CD4-positive, alpha-beta T cell treated with Interleukin-21 for 1 hour (primary cell): ENCODE measurements around the gene SUGCT.

ENCODE experiments used
- DNase-seq: peaks from one replicate; pipeline ENCODE4 v3.0.0-alpha.2; 2020

The SUGCT gene

DNA sequence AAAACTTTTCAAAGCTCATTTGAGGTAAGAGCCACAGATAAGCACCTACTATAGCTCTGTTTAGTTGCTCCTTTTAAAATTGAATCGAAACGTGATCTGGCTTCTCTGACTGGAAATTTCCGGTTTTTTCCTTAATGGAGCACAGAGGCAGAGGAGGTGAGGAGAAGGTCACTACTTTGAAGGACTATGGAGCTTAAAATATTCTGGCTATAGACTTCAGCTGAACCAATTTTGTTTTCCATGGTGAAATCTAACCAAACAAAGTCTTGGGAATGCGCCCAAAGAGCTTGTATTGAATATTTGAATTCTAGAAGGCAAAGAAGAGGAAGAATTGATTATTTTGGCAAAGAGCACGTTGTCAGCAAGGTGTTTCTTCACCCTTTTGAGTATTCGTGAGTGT, 711.1 kb downstream of the SUGCT start:
- no peak for DNase-seq

DNA sequence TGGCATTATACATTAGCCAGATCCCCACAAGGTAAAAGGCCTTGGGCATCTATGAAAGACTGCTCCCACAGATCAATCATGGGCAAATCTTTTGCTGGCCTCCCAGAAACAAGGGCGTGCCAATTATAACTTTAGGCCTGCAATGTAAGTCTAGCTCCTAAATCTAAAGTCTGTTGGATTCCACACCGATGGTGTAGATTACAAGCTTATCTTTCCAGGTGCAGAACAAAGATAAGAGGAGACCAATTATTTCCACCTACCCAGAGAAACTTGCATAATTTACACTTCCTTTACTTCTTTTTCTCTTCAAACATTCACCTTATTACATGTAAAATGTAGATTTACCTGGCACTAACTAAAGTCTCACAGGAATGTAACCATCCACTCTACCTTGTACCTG, 713.1 kb downstream of the SUGCT start:
- no peak for DNase-seq

DNA sequence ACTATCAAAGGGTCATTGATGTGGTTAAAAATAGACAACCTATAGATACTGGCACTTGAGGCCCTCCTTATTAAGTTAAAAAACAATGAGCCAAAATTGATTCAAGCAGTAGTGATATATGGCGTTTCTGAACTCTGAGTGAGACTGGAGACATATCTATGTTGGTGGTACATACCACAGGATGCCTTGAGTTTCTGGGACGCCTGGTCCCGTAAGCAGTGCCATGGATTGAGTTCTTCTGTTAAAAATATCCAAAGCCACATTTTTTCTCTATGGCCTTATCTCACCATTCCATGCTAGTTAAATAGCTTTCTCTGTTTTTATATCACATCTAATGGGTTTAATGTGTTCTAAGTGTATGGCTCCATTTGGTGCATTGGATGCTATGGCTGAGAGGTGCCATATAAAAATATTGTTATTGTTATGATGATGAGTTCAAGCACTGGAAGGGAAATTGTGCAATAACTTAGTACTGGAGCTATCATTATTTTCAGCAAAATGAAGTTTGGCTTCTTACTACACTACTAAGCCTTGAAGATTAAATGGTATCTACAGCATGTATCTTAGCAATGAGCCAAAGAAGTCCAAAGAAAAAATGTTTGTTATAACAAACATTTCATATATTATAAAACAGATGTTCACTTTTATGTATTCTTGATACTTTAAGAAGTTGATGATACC, 713.9 kb downstream of the SUGCT start:
- no peak for DNase-seq

DNA sequence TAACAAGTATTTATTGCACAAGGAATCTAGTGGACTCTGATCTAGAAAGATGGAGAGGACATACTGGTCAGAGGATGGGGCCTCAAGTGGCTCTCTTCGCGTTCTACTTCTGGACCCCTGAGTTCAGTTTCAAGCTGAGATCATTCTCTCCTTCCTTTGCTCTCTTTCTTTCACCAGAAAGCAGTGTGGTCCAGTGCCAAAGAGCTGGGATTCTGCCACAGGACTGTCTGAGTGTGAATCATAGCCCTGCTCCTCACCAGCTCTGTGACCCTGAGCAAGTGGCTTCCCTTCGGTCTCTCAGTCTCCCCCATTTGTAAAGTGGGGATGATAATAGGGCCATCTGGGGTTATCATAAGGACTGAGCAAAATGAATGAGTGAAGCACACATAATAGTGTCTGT, 715.2 kb downstream of the SUGCT start:
- DNase-seq, result no peak

DNA sequence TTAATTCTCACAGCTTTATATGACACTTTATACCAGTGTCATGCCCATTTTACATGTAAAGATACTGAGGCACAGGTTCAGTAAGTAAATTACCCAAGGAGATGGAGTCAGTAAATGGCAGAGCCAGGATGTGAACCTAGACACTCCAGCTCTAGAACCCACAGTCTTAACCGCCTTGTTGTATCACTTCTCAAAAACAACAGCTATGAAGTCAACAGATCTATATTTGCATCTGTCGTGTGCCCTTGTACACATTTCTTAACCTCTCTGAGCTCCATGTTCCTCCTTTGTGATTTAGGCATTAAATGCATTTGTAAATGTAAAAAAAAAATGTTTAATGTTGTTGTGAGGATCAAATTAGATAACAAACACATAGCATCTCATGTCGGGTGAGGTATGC, 716.2 kb downstream of the SUGCT start:
- DNase-seq, result no peak

DNA sequence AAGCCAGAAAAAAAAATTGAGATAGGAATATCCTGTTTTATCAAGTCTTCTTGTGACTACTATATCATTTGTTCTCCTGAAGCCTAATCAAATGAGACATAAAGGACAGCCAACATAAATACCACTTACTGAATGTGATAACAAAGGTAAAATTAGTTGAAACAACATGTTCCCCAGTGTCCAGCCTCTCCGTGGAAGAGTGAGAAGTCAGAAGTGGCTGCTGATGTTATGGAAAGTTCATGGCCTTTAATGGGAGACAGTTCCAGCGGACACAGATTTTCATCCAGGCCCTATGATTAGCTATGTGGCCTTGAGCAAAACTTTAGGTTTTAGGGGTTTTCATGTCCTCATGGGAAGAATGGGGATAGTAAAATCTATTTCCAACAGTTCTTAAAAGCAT, 724.3 kb downstream of the SUGCT start:
- DNase-seq, result no peak

DNA sequence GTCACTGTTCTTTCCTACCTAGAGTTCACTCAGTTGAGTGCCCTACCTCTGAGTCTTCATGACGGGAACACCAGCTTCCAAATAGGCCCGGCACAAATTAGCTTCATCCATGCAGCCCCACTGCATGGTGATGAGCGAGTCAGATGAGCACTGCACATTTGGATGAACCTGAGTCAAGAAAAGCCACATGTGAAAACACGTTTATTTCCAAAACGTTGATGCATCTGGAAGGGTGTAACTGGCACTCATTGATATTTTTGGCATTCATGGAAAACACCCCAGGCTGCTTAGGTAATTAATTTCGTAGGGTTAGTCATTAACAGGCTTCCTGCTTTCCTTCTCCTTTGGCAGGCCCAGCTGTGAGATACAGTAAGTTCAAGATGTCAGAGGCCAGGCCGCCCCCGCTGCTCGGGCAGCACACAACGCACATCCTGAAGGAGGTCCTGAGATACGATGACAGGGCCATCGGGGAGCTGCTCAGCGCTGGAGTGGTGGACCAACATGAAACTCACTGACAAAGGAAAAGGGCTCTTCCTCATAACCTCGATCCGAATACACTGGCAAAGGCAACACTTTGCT, 725.2 kb downstream of the SUGCT start:
- no peak for DNase-seq

DNA sequence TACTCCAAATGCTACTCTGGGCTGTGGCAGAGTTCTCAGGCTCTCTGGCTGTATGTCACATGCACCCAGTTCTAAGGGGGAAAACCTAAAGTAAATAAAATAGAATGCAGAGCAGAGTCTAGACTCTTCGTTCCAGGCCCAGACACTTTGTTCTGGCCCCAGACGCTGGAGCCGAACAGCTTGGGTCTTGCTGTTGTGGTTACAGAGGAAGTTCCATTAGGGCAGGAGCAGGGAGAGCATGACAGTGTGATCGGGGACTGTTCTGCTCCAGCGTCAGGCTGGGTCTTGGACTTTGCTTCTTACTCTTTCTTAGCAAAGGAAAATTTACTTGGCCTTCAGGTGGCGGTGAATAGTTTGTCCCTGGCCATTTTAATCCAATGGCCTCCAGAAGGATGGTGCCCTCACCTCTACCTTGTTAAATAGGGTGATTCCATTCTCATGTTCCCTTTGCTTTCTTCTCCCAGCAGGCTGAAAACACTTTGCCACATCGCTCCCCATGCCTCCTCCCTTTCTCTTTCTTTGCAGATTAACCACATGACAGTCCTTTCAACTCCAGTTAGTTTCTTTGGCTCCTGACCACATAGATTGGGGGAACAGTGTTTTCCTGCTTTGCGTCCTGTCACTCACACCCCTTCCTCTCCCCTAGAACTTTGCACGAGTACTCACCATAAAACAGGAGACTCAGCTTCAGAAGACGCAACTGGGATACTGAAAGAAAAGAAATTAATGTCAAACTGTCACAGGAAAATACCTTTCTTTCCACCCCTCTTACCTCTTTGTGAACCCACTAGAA, 730.8 kb downstream of the SUGCT start:
- DNase-seq, result no peak

DNA sequence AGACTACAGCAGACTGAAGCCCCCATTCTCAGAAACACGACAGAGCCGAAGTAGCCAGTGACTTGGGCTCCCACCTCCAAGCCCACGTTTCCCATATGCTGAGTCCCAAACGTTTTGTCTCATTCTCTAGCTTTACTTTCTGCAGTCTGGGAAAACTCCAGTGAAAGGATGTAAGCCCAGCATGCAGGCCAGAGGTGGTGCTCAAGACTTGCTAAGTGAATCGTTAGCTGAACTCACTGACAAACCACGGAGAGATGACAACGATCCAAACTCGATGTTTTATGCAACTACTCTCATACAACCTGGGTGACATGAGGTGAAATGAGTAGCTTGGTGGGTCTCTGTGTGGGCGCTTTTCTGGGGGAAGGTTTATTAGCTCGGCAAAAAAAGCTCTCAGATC, 731.8 kb downstream of the SUGCT start:
- no peak for DNase-seq

DNA sequence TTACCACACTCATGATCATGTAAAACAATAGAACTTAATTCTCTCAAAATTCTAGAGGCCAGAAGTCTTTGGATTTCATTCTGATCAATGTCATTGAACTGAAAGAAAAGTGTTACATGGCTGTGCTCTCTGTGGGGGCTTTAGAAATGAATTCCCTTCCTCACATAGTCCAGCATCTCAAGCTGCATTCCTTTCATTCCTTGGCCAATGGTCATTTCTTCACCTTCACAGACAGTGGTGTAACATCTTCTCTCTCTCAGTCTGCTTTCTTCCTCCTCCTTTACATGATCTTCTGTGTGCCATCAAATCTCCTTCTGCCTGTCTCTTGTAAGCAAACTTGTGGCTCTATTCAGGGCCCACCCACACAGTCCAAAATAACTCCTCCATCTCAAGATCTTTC, 735.3 kb downstream of the SUGCT start:
- no peak for DNase-seq

DNA sequence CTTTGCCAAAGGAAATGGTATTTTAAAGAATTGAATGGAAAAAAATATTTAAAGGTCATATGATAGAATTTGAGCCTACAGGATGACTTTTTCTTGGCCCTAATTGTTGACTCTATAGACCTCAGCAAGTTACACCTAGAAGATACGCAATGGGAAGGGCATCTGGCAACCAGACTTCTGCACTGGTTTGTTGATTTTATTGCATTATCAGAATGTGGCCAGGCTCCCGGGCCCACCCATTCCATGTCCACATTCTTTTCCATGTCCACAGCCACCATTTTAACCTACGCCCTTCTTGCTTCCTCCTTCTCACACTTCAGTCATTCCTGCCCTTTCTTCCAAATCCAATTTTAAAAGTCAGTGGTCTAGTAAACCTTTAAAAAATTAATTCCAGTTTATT, 738.4 kb downstream of the SUGCT start:
- DNase-seq, result no peak

DNA sequence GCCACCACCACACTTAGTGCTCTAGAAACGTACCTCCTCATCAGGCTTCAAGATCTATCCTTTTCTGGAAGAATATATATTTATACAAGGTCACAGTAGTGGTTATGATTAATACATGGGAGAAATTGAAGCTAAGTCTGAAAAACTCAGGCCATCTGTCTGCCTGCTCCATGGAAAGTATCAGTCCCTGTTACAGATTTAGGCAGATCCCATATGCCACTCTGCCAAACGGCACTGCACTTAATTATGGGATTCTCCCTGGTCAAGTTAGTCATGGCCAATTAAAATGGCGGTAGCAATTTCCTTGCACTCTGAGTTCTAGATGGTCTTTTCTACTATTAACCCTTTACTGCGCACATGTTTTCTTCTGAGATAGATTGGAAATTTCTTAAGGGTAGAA, 740.0 kb downstream of the SUGCT start:
- no peak for DNase-seq

DNA sequence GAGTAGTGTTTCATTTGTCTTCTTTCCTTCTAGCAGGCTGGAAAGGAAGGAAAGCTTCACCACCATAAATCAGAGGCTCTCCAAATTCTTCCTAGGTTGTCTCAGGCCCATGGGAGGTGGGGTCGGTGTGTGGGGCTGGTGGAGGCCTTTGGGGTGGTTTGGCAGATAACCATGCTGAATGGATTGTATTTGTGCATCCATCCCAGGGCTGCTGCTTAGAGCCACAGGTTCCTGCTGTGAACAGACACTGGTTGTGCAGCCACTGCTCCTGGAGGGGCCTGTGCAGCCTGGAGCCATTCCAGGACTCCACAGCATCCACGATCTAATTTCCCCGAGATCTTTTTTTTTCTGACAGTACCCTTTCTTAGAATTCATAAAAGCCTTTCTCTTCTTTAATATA, 741.8 kb downstream of the SUGCT start:
- no peak for DNase-seq

DNA sequence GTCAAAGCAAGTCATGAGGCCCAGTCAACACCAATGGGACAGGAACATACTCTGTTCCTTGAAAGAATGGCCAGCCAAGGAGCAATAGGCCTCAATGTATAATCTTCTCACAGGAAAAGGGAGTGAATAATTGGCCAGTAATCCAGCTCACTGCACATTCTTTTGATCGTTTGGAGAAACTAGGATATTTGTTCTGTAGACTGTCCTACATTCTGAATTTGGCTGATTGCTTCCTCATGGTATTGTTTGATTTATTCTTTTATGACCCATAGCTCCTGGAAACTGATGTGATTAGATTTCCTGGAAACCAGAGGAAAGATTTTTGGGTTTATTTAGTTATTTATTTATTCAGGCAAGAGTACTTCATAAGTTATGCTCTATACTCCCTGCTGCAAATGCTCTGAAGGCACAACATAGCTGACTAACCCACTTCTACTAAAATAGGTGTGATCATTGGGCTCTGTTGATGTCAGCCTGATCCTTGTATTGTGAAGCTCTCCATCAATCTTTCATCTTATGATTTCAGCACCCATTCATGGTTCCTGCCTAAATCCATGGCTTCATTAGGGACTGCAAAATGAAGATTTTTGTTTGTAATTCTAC, 745.2 kb downstream of the SUGCT start:
- no peak for DNase-seq

DNA sequence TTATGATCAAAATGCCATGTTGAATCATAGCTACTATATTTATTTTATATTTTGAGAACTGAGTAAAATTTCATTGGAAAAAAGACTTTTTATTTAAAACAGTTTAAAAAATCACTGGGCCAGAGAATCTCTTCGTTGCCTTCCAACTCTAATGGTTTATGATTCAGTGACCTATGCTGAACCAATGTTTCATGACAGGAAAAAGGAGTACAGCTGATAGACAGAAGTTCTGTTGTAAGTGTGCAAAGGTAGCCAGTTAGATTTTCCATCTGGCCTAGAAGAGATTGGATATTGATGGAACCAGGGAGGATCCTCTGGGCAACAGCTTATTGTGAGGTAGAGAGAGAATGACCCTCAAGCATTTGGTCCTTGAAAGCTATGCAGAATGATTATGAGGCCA, 745.8 kb downstream of the SUGCT start:
- DNase-seq, result no peak

DNA sequence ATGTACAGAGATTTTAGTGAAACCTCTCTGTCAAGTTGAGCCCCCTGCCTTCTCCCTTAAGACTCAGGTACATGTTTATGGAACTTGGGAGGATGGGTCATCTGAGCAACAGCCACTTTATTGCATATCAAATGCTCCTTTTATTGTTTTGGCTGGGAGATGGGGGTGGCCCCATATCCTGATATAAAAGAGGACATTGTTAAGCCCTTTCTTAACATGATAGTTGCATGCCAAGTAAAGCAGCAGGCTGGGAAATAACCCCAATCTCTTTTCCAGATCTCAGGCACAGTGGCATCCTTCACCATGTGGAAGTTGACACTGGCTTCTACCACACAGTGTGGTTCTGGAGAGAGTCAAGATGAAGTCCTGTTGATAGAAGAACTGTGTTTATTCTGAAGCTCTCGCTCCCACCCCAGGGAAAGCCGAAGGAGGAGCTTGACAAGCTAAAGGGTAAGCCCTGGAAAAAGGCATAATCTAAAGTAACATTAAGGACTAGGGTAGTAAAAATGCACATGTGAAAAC, 746.7 kb downstream of the SUGCT start:
- DNase-seq, result no peak

DNA sequence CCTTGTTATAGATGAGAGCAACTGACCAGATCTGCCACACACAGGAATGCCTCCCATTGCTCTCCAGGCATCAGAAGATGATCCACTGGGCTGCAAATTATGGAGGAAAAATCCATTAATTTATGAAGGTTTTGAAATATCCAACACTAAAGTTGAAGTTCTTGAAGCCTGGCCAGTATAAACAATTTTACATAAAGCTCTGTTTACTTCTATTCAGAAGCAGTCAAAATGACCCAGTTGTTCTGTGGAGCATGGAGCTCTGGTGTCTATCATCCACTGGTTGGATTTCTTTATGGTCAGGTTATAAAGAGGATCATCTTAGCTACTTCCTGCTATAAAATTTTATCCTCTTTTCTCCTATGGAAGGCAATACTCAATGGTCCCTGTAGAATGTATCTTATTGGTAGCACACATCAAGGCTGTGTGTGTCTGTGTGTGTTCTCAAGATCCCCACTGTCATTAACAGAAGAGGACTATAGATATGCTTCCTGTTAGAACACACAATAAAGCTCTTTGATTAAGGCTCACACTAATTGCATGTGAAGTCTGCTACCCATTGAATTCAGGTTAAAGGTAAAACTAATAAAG, 747.4 kb downstream of the SUGCT start:
- DNase-seq, result no peak

DNA sequence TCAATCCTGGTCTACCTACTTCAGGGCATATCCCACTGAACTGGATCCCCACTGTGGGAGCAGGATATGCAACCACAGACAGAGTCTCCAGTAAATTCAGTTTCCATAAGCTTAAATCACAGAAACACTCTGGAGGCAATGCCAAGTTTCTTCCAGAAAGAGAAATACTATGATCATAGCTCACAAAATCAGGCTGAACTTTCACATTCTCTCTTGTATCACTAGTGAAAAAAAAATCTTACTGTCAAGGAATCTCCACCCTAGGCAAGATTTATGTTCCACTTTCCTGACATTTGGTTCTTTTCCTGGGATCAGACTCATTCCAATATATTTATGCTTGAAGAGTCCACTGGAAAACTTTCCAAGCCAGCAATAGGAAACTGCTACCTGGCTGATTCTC, 749.0 kb downstream of the SUGCT start:
- DNase-seq, result no peak

DNA sequence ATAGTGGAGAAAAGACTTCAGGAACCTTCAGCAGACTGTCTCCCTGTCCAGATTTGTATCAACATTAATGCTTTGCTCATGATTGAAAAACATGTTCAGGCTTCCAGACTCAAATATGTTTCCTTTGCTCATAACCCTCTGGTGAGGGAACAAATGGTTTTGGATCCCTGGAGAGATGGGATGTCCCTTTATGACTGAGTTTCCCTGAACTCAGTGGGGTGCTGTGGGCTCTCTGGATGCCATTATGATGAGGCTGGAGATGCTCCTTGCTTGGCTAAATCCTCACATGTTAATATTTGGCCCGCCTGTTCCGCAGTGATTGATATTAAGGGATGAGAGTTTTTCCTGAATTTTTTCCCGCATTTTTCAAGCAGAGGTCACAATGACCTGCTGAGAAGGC, 749.4 kb downstream of the SUGCT start:
- no peak for DNase-seq

DNA sequence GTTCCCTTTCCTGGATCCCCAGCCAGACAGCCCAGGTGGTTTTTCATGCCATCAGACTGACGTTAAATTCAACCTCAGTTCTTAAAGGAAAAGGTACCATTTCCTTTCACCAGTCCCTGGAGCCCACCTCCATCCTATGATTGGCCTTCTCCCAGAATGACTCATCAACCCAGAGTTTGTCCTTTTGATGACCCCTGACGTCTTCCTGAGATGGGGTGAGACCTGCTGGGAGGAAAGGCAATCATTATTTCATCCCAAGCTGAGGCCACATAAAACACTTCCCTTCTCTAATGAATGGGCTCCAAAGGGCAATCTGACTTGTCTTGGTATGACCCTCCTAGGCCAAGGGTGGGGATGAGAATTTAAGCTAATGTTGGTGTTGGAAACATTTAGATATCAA, 750.7 kb downstream of the SUGCT start:
- no peak for DNase-seq

DNA sequence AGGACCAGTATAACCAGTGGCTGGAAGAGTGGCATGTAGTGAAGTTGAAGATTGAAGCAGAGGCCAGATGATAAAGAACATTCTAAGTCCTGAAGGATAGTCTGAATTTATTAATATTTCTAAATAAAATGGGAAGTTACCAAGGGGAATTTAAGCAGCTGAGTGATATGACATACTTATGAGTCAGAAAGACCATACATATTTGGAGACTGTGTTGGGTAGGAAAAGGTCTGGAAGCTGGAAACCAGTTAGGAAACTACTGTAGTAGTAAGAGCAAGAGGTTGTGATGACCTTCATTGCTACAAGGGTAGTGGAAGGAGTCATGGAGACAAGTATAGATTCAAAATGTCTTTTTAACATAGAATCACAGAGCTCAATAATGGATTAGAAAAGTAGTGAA, 752.3 kb downstream of the SUGCT start:
- DNase-seq, result no peak

DNA sequence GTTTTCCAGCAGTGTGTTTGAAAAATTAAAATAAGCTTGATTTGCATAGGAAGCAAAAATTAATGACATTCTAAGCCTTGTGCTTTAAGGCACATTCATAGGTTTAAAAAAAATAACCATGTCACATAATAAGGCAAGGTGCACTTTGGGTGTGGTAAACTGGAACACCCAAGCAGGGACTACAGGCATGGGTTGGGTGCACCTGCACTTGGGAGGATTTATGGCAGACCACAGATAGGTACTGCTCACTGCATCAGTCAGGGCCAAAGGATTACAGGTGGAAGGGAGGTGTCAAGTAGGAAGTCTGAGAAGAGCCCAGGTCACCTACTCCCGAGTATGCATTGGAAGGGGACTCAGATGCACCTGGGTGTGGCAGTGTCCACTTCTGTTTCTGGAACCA, 753.7 kb downstream of the SUGCT start:
- DNase-seq, result no peak

DNA sequence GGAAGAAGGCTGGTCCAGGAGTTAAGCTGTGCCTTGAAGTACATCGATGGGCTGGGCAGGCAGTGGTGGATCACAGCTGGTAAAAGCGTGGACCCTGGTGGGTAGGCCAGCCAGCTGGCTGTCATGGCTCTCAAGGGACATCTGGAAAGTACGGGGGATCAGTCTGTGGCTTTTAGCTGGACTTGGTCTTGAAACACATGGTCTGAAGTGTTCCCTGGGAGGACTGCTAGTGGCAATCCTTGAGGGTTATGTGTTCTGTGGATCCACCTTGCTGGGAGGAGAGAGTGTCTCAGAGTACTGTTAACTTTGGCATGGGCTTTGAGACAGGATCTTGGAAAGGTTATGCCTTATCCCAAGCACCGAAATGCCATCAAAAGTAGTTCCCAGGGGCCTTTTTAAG, 754.3 kb downstream of the SUGCT start:
- no peak for DNase-seq
